Measurements from ENCODE around the gene RUFY4.

The RUFY4 gene

DNA sequence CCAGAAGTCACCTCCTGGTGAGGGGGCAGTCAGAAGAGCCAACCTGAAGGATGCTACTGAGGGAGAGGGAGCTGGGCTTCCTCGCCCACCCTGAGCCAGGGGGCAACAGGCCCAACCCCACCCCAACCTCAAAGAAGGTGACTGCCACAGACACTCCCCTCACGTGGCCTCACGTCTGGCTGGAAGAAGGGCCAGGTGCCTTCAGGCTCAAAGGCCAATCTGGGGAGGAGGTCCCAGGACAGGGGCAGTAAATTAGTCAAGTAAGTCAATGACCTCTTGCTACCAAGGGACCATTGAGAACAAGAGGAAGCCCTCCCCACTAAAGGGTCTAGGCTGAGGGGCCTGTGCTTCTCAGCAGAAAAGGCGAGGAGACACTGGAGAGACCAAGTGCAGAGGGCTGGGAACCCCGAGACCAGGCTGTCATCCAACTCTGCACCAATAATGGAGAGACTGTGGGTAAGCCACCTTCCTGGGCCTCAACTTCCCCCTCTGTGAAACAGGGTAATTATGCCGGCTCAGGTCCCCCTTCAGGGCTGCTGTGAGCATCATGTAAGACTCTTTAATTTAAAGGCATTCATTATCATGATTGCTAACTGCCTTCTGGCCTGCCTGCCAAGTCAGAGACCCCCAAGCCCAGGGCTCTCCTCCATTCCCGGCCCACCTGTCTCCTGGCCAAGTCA lies 46.1 kb upstream of the RUFY4 start:
- H3K4me3 ChIP-seq (ENCODE audit: low read depth, low read length), result no peak overlapping the region
- TF ChIP-seq, protein P1, sequence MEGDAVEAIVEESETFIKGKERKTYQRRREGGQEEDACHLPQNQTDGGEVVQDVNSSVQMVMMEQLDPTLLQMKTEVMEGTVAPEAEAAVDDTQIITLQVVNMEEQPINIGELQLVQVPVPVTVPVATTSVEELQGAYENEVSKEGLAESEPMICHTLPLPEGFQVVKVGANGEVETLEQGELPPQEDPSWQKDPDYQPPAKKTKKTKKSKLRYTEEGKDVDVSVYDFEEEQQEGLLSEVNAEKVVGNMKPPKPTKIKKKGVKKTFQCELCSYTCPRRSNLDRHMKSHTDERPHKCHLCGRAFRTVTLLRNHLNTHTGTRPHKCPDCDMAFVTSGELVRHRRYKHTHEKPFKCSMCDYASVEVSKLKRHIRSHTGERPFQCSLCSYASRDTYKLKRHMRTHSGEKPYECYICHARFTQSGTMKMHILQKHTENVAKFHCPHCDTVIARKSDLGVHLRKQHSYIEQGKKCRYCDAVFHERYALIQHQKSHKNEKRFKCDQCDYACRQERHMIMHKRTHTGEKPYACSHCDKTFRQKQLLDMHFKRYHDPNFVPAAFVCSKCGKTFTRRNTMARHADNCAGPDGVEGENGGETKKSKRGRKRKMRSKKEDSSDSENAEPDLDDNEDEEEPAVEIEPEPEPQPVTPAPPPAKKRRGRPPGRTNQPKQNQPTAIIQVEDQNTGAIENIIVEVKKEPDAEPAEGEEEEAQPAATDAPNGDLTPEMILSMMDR (IDR thresholded peaks at IDR 0.05; ENCODE audit: borderline replicate concordance, insufficient read depth, low read depth, low read length), result no peak

DNA sequence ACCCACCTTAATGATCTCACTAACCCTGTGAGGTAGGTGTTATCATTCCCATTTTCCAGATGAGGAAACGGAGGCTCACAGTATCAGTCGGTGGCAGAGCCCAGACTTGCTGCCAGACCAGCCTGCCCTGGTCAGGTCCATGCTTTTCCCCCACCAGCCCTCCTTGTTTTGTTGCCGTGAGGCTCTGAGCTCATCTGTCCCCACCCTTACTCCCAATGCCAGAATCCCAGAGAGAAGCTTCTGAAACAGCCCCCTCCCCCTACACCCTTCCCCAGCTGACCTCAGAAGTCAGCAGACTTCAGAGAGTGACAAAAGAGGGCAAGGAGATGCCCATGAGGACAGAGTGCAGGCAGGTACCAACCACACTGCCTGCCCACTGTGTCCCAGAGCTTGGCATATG lies 45.4 kb upstream of the RUFY4 start:
- TF ChIP-seq, protein P1 (IDR thresholded peaks at IDR 0.05; ENCODE audit: borderline replicate concordance, insufficient read depth, low read depth, low read length), result no peak
- H3K4me3 ChIP-seq (ENCODE audit: low read depth, low read length), result no peak overlapping the region

DNA sequence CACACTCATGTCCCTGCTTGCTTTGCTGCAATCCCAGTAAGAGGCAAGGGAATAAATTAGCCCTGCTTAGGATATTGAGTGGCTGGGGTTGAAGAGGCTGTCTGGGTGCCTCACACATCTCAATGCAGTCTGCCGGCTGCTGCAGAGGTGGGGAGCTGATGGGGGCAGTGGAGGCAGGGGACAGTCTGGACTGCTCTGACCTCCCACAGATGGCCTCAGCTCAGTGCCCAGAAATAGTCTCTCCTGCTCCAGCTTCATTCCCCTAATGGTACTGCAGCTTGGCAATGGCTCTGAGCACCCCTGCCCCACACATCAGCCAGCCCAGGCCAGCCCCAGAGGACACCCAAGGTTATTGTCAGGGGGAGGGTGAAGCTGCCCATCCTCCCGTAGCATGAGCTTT lies 44.7 kb upstream of the RUFY4 start:
- H3K4me3 ChIP-seq (ENCODE audit: low read depth, low read length), result no peak overlapping the region
- TF ChIP-seq, protein P1 (IDR thresholded peaks at IDR 0.05; ENCODE audit: borderline replicate concordance, insufficient read depth, low read depth, low read length), result no peak

DNA sequence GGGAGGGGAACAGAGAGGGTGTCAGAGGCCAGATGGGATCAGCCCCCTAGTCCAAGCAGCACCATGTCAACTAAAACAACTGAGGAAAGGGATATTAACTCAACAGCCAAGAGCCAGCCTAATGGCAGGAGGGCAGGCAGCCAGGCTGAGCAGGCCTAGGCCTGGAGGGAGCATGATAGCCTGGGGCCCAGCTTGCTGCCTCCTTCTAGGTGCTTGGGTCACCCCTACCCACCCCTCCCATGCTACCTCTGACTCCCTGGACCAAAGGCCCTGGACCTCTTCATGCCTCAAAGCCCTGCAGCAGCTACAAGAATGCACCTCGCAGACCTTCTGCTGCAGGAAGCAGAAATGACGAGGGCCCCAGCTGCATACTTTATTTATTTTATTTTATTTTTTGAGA lies 44.2 kb upstream of the RUFY4 start:
- H3K4me3 ChIP-seq (ENCODE audit: low read depth, low read length), result no peak overlapping the region
- TF ChIP-seq, protein P1 (IDR thresholded peaks at IDR 0.05; ENCODE audit: borderline replicate concordance, insufficient read depth, low read depth, low read length), result no peak

DNA sequence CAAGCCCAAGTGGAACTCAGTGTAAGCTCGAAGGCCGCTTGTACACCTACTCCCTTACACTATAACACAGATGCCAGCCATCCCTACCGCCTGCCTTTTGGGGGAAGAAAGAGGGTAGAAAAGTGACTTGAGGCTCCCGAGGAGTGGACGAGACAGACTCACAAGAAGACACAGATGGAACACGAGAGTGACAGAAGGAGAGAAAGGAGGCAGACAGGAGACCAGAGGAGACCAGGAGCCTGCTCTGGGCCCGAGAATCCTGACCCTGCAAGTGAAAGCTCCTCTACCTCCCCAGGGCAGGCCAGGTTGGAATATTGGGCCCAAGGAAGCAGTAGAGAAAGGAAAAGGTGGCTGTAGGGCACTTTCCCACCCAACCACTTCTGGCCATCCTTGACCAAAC lies 42.8 kb upstream of the RUFY4 start:
- TF ChIP-seq, protein P1 (IDR thresholded peaks at IDR 0.05; ENCODE audit: borderline replicate concordance, insufficient read depth, low read depth, low read length), result no peak
- H3K4me3 ChIP-seq (ENCODE audit: low read depth, low read length), result no peak overlapping the region

DNA sequence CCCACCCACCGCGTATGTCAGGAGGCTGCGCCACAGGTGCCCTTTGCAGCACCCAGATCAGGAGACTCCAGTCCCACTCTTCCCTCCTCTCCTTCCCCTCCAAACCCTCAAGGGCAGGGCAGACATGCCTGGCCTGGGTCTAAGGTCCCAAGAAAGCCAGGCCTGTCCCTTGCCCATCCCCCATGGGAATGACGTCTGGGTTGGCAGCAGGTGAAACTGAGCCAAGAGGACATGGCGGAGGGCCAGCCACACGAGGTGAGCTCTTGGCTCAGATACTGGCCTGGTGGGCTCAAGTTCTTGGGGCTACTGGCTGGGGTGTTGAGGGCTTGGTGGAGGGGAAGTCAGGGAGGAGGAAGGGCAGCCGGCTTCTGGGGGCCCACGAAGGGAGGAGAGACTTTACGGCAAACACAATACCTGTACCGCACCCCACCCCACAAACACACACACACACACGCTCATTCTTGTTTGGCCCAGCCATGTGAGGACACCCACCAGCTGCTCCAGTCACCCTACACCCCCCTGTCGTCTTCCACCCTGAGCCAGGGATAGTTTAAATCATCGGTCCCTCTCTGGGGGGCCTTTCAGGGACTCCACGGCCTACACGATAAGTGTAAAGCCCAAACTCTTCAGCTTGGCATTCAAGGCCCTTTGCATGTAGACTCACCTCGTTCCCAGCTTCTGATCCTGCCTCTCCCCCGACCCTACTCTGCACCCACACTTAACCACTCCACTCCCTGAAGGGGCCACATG lies 42.2 kb upstream of the RUFY4 start:
- TF ChIP-seq, protein P1 (IDR thresholded peaks at IDR 0.05; ENCODE audit: borderline replicate concordance, insufficient read depth, low read depth, low read length), result no peak
- H3K4me3 ChIP-seq (ENCODE audit: low read depth, low read length), result no peak overlapping the region
